SH-SY5Y (cell line): ENCODE results near the gene NDUFC2.
A peak's percentile ranks its signal among the peaks of the same experiment; 100 is the strongest.

Source experiments
- GATA2 ChIP-seq: IDR thresholded peaks from 2 replicates; pipeline ENCODE4 v1.6.1; 2011; ENCODE audit warnings: mild to moderate bottlenecking, low read depth, low read length
- GATA3 ChIP-seq: IDR thresholded peaks from 2 replicates; pipeline ENCODE4 v1.6.1; 2011; ENCODE audit warnings: low read depth, mild to moderate bottlenecking, low read length, moderate library complexity

The NDUFC2 gene

GRCh38 chr11:78079232-78080083 lies at the start of gene NDUFC2:
NDUFC2 (minus strand) TSS chr11:78079862; CDS start chr11:78079744, 118 bp downstream.
- TF ChIP-seq GATA2 (peak; percentile 58; the same call in 1 of the 2 replicates), GATA3 (no peak)

DNA sequence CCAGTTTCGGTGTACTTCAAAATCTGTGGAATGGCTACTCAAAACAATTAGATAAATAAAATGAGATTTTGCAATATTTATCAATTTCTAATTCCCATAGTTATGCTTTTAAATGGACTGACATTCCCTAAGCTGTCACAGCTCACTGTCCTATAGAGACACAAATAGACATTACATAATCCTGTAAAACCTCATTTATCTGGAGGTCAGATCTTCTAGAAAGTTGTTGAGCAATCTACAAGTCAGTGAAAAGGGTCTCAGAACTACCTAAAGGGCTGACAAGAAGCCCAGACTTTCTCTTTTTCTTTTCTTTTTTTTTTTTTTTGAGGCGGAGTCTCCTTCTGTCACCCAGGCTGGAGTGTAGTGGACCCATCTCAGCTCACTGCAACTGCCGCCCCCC lies 47.7 kb upstream of the NDUFC2 start:
- TF ChIP-seq GATA3 (no peak), GATA2 (no peak)

DNA sequence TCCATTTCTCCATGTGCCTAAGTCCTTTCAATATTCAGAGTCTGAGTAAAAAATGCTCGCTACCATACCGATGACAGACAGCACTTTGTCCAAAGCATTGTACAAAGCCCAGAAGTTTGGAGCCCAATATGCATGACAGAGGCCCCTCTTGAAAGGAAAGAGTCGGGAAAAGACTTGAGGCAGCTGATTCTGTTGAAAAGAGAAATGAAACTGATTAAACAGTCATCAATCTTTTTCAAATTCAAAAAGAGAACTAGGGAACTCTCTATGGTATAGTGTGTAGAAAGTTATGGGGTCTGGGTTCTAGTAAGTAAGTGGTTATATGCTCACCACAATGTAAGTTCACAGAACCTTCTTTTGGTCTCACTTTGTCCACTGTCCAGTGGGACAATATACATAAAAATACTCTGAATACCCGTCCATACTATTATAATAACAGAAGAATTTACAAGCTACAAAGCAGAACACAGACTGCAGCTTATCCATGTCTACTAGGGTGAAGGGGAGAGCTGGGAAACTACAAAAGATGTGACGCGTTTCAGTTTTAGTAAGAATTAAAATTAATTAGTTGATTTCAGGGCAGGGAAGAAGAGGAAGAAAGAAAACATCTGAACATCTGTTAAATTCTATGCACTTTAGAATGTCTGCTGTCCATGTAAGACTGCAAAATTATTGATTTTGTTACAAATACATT lies 33.1 kb upstream of the NDUFC2 start:
- no peak for TF ChIP-seq GATA3
- TF ChIP-seq GATA2 = no peak

- TF ChIP-seq GATA2 (no peak), GATA3 (no peak)
These were observed 31.6 kb upstream of the NDUFC2 start for GRCh38 chr11:78111298-78111697.

DNA sequence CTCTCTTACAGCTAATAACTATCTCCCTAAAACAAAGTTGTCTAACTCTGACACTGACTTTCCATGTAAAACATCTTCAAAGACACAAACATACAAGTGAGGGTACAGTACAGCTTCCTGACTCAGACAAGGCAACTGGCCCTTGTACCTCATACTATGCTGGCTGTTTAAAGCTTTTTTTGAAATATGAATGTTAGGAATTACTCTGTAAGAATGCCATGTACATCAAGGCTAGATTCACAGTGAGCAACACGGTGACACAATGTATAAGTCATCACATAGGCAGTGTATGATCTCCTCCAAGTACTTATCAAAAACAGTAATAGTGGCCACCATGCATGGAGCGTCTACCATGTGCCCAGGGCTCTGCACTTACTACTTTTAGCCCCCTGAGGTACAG lies 31.2 kb upstream of the NDUFC2 start:
- TF ChIP-seq GATA2 = no peak
- TF ChIP-seq GATA3 = no peak

- no peak for TF ChIP-seq GATA3
- TF ChIP-seq GATA2 = no peak
These were observed 30.7 kb upstream of the NDUFC2 start for GRCh38 chr11:78110351-78110750.

- TF ChIP-seq GATA2 = no peak
- no peak for TF ChIP-seq GATA3
These were observed 29.7 kb upstream of the NDUFC2 start for GRCh38 chr11:78109081-78110015.

GRCh38 chr11:78100676-78101472 lies 21.2 kb upstream of the NDUFC2 start:
- TF ChIP-seq GATA3 (no peak), GATA2 (no peak)

- TF ChIP-seq GATA2 = no peak
- no peak for TF ChIP-seq GATA3
These were observed 20.6 kb upstream of the NDUFC2 start for GRCh38 chr11:78100261-78100660.

- TF ChIP-seq GATA3 (no peak), GATA2 (no peak)
These were observed 20.0 kb upstream of the NDUFC2 start for GRCh38 chr11:78099666-78100065.

- no peak for TF ChIP-seq GATA2
- no peak for TF ChIP-seq GATA3
These were observed 18.2 kb upstream of the NDUFC2 start for GRCh38 chr11:78097666-78098385.

GRCh38 chr11:78094250-78094649 lies 14.6 kb upstream of the NDUFC2 start:
- TF ChIP-seq GATA2 = no peak
- no peak for TF ChIP-seq GATA3
